GM21515 (cell line): ENCODE data around the gene KRTAP12-3.
"Not testable (repeated sequence)": the region's sequence is repeated elsewhere in the genome, so short reads cannot be mapped to it uniquely, and the experiment has no call there.

Experiments
- ATAC-seq: cut with Tn5 transposase; IDR thresholded peaks from one replicate; pipeline ENCODE4 v1.9.1; 2021; ENCODE audit not compliant: unreplicated experiment

Gene KRTAP12-3, protein sequence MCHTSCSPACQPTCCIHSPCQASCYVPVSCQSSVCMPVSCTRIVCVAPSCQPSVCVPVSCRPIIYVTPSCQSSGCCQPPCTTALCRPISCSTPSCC

GRCh38 chr21:44657635-44658540, at the start of gene KRTAP12-3:
TSS of gene KRTAP12-3 (plus strand) at chr21:44657932. CDS start at chr21:44657980, 48 bp downstream.
- no peak for ATAC-seq

GRCh38 chr21:44609193-44609592, 48.5 kb upstream of the KRTAP12-3 start:
- ATAC-seq: no peak

GRCh38 chr21:44610157-44610843, 47.4 kb upstream of the KRTAP12-3 start:
- not testable (repeated sequence) for ATAC-seq

DNA sequence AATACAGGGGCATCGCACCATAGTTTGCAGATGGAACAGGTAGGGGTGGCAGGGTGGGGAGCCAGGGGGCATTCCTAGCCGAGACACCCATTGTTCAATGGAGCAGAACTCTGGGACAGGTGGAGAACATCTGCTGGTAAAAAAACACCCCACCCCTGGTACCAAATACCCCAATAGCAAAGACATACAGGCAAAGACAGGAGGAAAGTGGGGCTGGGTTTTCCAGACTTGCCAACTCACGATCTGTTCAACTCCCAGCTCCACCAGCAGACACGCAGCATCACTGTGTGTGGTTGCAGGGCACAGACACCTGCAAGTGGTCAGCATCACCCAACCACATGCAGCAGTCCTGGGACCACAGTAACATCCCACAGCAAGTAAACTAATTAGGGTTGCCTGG, 46.2 kb upstream of the KRTAP12-3 start:
- ATAC-seq: no peak

GRCh38 chr21:44612029-44612486, 45.7 kb upstream of the KRTAP12-3 start, which contains the start of gene KRTAP10-8:
TSS of gene KRTAP10-8 (plus strand) at chr21:44612079. CDS start at chr21:44612101, 22 bp downstream.
- ATAC-seq: no peak

GRCh38 chr21:44612669-44613229, 45.0 kb upstream of the KRTAP12-3 start:
- ATAC-seq: no peak

DNA sequence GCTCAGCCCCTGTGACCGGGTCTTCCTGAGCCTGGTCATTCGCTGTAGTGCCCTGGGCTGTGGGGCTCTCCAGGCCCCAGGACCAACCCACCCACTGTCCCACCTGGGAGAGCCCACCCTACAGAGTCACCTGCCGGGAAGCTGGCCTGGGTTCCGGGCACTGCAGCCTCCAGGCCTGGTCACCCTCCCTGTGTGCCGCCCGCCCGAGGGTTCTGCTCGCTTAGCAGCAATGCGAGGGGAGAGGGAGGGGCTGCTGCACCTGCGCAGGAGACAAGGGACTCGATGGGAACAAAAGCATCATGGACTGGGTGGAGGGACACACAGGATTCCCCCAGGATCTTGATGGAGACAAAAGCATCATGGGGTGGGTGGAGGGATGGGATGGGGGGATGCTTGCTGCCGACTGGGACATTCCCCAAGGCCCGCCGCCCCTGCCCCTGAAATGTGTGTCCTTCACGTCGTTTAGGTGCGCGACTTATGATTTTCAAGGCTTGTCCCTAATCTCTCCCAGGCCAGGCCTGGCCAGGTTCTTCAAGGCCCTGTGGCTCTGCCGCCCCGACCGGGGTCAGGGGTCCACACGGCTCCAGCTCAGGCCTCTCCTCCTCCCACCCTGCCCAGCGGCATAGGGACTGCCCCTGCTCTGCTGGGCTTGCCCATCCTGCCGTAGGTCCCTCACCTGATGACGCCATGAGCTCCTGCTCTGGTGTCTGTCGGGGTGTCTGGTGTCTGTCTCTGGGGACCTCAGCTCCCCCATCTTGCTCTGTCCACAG, 44.2 kb upstream of the KRTAP12-3 start:
- no peak for ATAC-seq

DNA sequence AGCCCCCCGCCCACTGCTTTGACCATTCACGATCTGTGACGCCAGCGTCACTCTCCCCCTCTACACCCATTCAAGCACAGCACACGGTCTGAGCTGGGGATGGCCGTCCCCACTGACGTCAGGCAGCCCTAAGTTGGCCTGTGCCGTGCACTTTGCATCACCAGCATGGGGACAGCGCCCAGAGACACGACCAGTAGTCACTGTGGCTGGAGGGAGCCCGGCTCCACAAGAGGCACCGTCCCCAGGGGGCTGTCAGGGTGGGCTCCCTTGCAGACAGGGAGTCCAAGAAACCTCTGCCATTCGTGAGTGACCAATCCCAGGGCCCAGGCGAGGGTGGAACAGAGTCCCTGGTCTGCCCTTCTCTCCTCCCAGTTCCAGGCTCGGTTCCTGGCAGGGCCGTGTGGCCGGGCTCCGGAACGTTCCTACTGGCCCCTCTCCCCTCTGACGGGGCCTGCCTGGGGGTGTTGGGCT, 43.5 kb upstream of the KRTAP12-3 start:
- no peak for ATAC-seq

- ATAC-seq: no peak
These were observed 42.8 kb upstream of the KRTAP12-3 start for GRCh38 chr21:44614961-44615391.

- no peak for ATAC-seq
These were observed 42.3 kb upstream of the KRTAP12-3 start for GRCh38 chr21:44615466-44615865.

DNA sequence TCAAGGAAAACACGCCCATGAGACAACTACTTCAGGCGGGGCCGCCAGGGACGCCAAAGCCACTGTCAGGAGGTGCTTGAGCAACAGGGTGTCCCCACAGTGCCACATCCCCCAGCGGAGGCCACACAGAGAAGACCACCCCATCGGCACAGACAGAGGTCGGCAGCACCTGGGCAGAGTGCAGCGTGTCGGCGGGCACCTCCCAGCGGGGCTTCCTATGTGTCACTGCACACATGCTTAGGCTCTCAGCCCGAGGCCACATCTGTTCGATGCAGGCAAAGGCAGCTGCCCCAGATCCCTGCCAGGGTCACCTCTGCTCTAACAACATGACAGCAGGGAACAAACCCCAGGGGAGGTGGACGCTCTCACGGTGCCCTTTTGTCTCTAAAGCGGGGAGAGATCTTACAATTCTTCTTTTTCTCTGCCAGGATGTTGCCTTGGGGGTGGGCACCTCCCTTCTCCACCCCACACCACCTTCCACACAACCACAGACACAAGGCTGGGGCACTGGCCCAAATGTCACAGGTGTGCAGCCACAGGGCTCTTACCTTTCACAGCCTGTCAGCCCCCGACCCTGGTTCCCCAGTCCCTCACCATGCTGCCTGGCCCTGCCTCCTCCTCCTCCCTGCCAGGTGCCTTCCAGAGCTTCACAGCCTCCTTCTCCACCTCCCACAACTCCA, 41.7 kb upstream of the KRTAP12-3 start:
- ATAC-seq: no peak

DNA sequence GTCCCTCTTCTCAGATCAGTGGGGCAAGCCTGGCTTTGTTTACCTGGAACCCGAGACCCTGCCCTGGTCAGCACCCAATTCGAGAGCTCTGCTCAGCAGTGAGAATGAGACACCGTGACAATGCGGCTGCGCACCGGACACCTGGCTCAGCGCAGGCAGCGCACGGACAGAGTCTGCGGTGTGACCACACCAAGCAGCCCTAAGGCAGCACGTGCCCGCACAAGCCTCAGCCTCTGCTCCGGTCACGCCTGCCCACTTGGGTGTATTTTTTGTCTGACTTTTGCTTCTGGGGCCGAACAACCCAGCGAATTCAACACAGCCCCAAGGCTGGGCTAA, 41.2 kb upstream of the KRTAP12-3 start:
- ATAC-seq: no peak

DNA sequence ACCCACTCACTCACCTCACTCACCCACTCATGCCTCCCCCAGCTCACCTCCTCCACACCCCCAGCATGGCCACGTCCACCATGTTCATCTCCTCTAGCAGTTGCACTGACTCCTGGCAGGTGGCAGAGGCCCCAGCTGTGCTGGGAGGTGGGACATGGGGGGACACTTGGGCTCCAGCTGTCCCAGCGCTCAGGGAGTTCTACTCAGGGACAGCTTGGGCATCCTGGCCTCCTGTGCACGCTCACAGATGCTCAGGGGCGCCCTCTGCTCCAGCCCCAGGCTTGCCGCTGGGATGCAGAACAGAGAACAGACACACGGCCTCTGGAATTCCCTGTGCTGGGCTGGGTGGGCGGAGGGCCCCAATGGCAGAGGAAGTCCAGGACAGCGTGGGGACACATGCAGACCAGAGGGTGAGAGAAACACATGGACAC, 40.6 kb upstream of the KRTAP12-3 start:
- no peak for ATAC-seq

DNA sequence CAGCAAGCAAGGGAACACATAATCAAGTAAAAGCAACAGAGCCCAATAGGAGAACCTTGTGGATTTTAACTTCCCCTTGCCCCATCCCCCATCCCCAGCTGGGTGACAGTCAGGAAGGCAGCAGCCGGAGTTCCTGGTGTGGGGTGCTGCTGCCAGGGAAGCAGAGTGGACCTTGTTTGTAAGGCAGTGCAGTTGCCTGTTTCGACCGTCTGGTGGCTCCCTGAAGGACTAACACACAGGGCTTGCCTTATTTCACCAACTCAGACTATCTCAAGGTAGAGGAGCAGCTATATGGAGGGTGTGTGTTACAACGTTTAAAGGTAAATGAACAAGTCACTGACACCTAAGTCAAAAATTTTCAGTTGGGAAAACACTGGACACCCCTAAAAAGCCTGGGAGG, 39.2 kb upstream of the KRTAP12-3 start:
- ATAC-seq: no peak

GRCh38 chr21:44618909-44619308, 38.8 kb upstream of the KRTAP12-3 start:
- ATAC-seq: no peak

DNA sequence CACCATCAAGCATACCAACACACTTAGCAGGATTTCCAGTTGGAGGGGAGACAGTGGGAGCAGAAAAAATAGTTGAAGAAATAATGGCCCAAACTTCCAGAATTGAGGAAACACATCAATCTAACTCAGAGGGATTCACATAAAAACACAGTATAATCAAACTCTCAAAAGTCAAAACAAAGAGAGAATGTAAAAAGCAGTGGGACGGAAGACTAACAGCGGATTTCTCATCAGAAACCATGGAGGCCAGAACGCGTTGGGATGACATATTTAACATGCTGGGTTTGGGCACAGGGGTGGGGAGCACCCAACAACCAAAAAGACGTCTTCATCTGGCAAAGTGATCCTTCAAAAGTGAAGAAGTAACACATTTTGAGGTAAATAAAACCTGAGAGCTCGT, 37.8 kb upstream of the KRTAP12-3 start:
- ATAC-seq: no peak

GRCh38 chr21:44623575-44623974, 34.2 kb upstream of the KRTAP12-3 start:
- no peak for ATAC-seq

GRCh38 chr21:44625756-44626155, 32.0 kb upstream of the KRTAP12-3 start:
- ATAC-seq: no peak

GRCh38 chr21:44626262-44626661, 31.5 kb upstream of the KRTAP12-3 start:
- ATAC-seq: no peak

GRCh38 chr21:44626673-44627143, 31.0 kb upstream of the KRTAP12-3 start, which contains the start of gene KRTAP10-9:
TSS of gene KRTAP10-9 (plus strand) at chr21:44627093. CDS start at chr21:44627172, 79 bp downstream.
- ATAC-seq: no peak
